ENCODE results near the gene BABAM1. TPM values are rescaled to one million over a fixed set of nuclear protein-coding genes. Genes with fewer than 3 reads are reported as not detected.

The BABAM1 gene
- total and polyA plus RNA-seq, 9 of the 15 experiments (the other 6 are each of a cell fraction or from before 2014, with no cell fraction given), result 14.7 to 160 (median 113) TPM

GRCh38 chr19:17246681-17247425, 20.4 kb upstream of the BABAM1 start (continued):
- TF ChIP-seq MYC (IDR thresholded peaks at IDR 0.05; ENCODE audit: low read depth, low read length), result no peak
- 0 out of 2 replicates have a peak, but pooled peaks have one; percentile 1 for TF ChIP-seq MYC (CRISPR knock-in tag; IDR thresholded peaks at IDR 0.05; ENCODE audit: borderline replicate concordance, low read depth)
- TF ChIP-seq TRIM25 (IDR thresholded peaks at IDR 0.05; ENCODE audit: borderline replicate concordance), result no peak
- no peak for TF ChIP-seq ZNF707 (CRISPR knock-in tag; conservative IDR thresholded peaks at IDR 0.05)
- peak; percentile 57 for TF ChIP-seq RBM25 (IDR thresholded peaks at IDR 0.05; ENCODE audit: low read depth, low read length, severe bottlenecking)
- no peak for TF ChIP-seq DPF2 (IDR thresholded peaks at IDR 0.05)
- TF ChIP-seq CHD4 (IDR thresholded peaks at IDR 0.05; ENCODE audit: insufficient read depth, insufficient replicate concordance, low read depth, low read length, poor library complexity, severe bottlenecking), result peak; percentile 83
- no peak for TF ChIP-seq HBP1 (CRISPR knock-in tag; IDR thresholded peaks at IDR 0.05)
- no peak for TF ChIP-seq SOX6 (IDR thresholded peaks at IDR 0.05)
- no peak for TF ChIP-seq SRSF7 (optimal IDR thresholded peaks at IDR 0.05; ENCODE audit: low read depth, low read length)
- TF ChIP-seq TFAM (CRISPR knock-in tag; conservative IDR thresholded peaks at IDR 0.05), result no peak
- no peak for TF ChIP-seq NR2C2 (CRISPR knock-in tag; IDR thresholded peaks at IDR 0.05)
- peak; percentile 64; the same call in 1 of the 2 replicates for TF ChIP-seq NR2C2 (tag; IDR thresholded peaks at IDR 0.05)
- peak; percentile 10; the same call in 1 of the 2 replicates for TF ChIP-seq RBFOX2 (IDR thresholded peaks at IDR 0.05; ENCODE audit: low read depth, low read length)
- peak; percentile 99 for TF ChIP-seq ZKSCAN8 (CRISPR knock-in tag; IDR thresholded peaks at IDR 0.05)
- peak; percentile 85 for TF ChIP-seq ADNP (tag; IDR thresholded peaks at IDR 0.05)
- peak; percentile 63; the same call in 1 of the 2 replicates for TF ChIP-seq NR2C1 (IDR thresholded peaks at IDR 0.05)
- TF ChIP-seq NR2C1 (tag; IDR thresholded peaks at IDR 0.05), result peak; percentile 64
- TF ChIP-seq ID3 (CRISPR knock-in tag; IDR thresholded peaks at IDR 0.05), result no peak
- TF ChIP-seq ID3 (tag; IDR thresholded peaks at IDR 0.05), result peak; percentile 13; the same call in 1 of the 2 replicates

All from K562 (cell line).